Measurements from ENCODE around the gene MAP3K10.
A peak's percentile ranks its signal among the peaks of the same experiment; 100 is the strongest.

The MAP3K10 gene

GRCh38 chr19:40175820-40176219 lies 15.4 kb upstream of the MAP3K10 start:
- DNase-seq, result no peak

DNA sequence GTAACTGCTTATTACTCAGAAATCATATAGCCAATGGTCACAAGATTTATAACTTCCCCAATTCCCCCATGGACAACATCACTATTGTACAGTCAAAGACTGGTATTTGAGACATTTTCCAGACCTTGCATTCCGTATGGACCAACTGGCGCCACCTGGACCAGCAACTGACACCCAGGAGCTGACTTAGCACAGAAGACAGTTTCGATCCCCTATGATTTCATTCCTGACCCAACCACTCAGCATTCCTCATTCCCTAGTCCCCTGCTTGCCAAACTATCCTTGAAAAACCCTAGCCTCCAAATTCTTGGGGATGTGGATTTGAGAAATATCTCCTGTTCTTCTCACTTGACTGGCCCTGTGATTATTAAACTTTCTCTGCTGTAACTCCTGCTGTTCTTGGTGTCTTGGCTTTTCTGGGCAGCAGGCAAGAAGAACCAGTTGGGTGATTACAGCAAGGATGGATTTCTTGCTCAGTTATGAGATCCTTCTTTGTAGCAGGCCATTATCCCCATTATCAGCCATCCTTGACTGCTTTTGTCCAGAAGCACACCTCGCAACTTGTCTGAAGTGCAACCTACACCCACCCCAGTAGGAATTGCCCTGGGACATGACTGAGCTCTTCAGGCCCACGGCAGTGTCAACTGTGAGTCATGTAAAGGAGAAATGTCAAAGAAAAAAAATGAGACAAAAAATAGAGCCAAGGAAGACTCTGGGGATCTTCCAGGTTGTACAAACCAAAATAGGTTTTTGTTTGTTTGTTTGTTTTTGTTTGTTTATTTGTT lies 13.7 kb upstream of the MAP3K10 start:
- DNase-seq, result no peak

DNA sequence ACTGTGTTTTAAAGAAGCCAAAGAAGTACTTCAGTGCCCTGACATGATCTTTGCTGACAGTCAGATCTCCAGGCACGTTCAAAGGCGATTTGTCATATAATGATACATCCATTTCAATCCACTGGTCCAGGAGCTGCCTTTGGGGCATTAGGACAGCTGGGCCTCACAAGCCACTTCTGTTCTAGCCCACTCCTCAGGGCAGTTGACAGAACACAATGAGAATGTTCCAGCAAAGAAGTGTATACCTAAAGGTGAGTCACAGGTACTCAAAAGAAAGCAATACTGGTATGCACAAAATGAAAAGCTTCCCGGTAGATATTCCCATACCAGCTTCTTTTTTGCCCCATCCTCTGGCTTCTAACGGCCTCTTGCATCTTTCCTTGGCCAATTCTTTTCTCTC lies 12.5 kb upstream of the MAP3K10 start:
- no peak for DNase-seq

- DNase-seq, result no peak
Measured at GRCh38 chr19:40184273-40184672, 7.0 kb upstream of the MAP3K10 start.

- DNase-seq, result peak; percentile 19
Measured at GRCh38 chr19:40191836-40192646, 815 bp downstream of the MAP3K10 start.

GRCh38 chr19:40192758-40193586 lies 1.7 kb downstream of the MAP3K10 start:
- no peak for DNase-seq

- DNase-seq, result no peak
Measured at GRCh38 chr19:40193587-40193849, 2.3 kb downstream of the MAP3K10 start.

DNA sequence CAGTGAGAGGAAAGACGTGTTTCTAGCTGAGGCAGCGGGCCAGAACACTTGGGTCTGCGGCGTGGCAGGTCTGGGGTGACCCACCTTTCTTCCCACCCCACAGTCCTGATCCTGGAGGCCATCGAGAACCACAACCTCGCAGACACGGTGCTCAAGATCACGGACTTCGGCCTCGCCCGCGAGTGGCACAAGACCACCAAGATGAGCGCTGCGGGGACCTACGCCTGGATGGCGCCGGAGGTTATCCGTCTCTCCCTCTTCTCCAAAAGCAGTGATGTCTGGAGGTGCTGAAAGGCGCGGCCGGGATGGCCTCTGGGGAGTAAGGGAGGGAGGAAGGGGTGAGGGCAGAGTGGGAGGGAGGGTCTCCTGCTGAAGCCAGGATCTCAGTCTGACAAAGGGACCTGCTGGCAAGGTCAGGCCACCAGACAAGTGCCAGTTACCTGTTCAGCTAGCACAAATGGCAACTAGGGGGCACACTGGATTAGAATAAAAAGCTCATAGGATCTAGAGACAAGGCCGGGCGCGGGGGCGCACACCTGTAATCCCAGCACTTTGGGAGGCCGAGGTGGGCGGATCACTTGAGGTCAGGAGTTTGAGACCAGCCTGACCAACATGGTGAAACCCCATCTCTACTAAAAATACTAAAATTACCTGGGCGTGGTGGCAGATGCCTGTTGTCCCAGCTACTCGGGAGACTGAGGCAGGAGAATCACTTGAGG lies 7.2 kb downstream of the MAP3K10 start:
- DNase-seq, result no peak

DNA sequence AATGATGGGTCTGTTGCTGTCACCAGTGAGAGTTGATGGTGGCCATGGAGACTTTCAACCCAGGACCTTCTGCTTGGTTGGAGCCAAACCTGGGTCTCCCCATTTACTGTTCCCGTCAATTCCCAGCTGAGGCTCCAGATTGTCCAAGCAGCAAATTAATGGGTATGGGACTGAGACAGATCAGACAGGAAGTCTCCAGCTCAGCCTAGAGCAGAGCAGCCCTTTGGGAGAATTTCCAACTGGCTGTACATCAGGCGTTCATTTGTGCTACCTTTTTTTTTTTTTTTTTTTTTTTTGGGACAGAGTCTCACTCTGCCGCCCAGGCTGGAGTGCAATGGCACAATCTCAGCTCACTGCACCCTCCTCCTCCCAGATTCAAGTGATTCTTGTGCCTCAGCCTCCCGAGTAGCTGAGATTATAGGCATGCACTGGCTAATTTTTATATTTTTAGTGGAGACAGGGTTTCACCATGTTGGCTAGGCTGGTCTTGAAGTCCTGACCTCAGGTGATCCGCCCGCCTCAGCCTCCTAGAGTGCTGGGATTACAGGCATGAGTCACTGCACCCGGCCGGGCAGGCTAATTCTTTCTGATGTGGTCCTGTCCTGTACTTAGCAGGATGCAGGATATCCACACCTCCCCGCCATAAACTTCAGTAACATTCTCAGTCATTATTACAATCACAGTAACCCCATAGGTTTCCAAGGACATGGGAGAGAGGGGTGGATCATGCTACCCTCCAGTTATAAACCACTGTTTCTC lies 9.3 kb downstream of the MAP3K10 start:
- DNase-seq, result no peak

GRCh38 chr19:40204381-40204780 lies 13.2 kb downstream of the MAP3K10 start:
- DNase-seq, result no peak

- DNase-seq, result no peak
Measured at GRCh38 chr19:40205760-40206159, 14.5 kb downstream of the MAP3K10 start.

DNA sequence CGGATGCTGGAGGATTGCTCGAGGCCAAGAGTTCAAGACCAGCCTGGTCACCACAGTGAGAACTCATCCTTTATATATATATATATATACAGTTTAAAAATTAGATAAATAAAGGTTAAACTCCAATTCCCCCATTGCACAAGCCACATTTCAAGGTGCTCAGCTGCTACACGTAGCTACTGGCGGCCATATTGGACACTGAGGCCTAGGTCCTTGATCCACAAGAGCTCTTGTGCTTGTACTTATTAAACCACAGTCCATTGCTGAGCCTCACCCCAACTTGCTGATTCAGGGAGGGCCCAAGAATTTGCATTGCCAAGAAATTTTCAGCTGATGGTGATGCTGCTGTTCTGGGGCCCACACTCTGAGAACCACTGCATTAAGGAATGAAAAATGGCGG lies 17.4 kb downstream of the MAP3K10 start:
- no peak for DNase-seq

- no peak for DNase-seq
Measured at GRCh38 chr19:40210889-40211288, 19.7 kb downstream of the MAP3K10 start.

GRCh38 chr19:40213251-40213829 lies 22.1 kb downstream of the MAP3K10 start:
- no peak for DNase-seq

- no peak for DNase-seq
Measured at GRCh38 chr19:40213882-40214570, 22.8 kb downstream of the MAP3K10 start.

DNA sequence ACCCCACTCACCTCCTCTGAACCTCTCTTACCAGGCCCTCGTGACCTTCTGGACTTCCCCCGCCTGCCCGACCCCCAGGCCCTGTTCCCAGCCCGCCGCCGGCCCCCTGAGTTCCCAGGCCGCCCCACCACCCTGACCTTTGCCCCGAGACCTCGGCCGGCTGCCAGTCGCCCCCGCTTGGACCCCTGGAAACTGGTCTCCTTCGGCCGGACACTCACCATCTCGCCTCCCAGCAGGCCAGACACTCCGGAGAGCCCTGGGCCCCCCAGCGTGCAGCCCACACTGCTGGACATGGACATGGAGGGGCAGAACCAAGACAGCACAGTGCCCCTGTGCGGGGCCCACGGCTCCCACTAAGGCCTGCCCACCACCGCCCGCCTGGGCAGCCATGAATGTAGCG lies 23.7 kb downstream of the MAP3K10 start:
- no peak for DNase-seq

- DNase-seq, result no peak
Measured at GRCh38 chr19:40216013-40216776, 25.0 kb downstream of the MAP3K10 start.

DNA sequence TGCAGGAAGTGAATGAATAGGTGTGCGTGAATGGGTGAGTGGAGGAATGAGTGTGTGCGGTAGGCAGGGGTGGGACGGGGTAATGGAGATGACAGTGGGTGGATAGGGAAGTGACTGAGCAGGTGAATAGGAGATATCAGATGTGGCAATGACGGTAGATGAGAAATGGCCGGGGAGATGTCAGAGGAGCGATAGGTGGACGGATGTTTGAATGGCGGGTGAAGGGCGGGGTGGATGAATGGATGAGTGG lies 25.5 kb downstream of the MAP3K10 start:
- DNase-seq, result no peak

DNA sequence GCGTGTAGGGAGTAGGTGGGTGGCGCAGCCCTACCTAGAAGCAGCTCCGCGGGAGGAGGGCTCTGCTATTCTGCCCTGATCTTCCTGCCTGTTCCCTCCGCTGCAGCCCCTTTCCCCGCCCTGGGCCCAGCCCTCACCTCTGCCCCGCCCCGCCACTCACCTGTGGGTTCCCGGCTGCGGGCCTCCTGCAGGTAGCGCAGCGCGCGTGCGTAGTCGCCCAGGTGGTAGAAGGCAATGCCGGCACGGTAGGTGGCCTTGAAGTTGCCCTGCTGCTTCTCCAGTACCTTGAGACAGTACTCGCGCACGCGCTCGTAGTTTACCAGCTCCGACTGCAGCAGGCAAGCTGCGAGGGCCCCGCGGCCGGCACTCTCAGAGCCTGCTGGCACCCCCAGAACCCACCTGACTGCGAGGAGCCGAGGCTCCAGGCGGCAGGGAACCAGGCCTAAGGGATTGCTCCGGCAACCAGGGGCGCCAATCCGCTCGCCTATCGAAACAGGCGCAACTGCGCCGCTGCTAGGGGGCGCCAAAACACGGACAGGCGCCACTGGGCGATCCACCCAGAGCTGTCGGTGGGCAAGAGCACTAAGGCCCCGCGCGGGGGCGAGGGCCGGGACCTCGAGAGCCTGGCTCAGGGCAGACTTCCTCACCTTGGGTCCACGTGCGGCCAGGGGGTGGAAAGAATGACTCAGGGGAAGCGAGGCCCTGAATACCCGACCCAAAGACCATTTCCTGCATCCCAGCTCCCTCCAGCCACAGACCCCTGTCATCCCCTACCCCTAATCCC lies 26.0 kb downstream of the MAP3K10 start:
- peak; percentile 93 for DNase-seq

All from NCI-H510A (cell line).